CD4-positive, alpha-beta memory T cell (primary cell): ENCODE measurements around the gene PROK2. TPM values are rescaled to one million over a fixed set of nuclear protein-coding genes. Genes with fewer than 3 reads are reported as not detected.

Source experiments
- CTCF ChIA-PET: fragments of 350-600 bp; sonication (Branson Sonifier 250); formaldehyde crosslinking; loops from one replicate; lab custom pipeline; 2021; ENCODE audit warnings: inconsistent platforms; ENCODE audit not compliant: partially characterized antibody; lab: Charles Lee
- POLR2A ChIA-PET: fragments of 350-600 bp; sonication (Branson Sonifier 250); formaldehyde crosslinking; loops from one replicate; lab custom pipeline; 2021; ENCODE audit not compliant: partially characterized antibody; lab: Charles Lee
- DNase-seq, 5 donors: peaks; one replicate each; pipeline versions ENCODE4 v3.0.0 to v3.0.0-alpha.2; 2020 to 2022; ENCODE audit warnings: mixed read lengths in 1 of 5
- H3K27ac ChIP-seq: one replicate; pipeline ENCODE4 v1.7.0; 2013; ENCODE audit warnings: low read depth, low read length
- H3K27me3 ChIP-seq: 2 replicates; pipeline ENCODE4 v1.7.0; 2013; ENCODE audit warnings: mild to moderate bottlenecking, low read length, moderate library complexity; ENCODE audit not compliant: insufficient read depth
- H3K36me3 ChIP-seq: 2 replicates; pipeline ENCODE4 v1.7.0; 2013; ENCODE audit warnings: mild to moderate bottlenecking, low read length, moderate library complexity; ENCODE audit not compliant: insufficient read depth
- H3K4me1 ChIP-seq: 2 replicates; pipeline ENCODE4 v1.7.0; 2013; ENCODE audit warnings: mild to moderate bottlenecking, low read length, moderate library complexity; ENCODE audit not compliant: insufficient read depth
- H3K4me3 ChIP-seq, 2 donors: one replicate each; pipeline ENCODE4 v1.7.0; 2013; ENCODE audit warnings: low read length in 2 of 2, mild to moderate bottlenecking in 1 of 2
- H3K9me3 ChIP-seq, 2 donors: one replicate each; pipeline ENCODE4 v1.7.0; 2013; ENCODE audit warnings: low read length in 2 of 2, control low read depth in 1 of 2; ENCODE audit not compliant: control insufficient read depth in 1 of 2
- H3K27ac Mint-ChIP-seq, 7 donors: one replicate each; pipeline ENCODE4 v1.8.0; 2020 to 2021; ENCODE audit warnings: mixed read lengths in 7 of 7, mild to moderate bottlenecking in 6 of 7, inconsistent platforms in 3 of 7, moderate library complexity in 3 of 7
- H3K27me3 Mint-ChIP-seq, 2 donors: one replicate each; pipeline ENCODE4 v1.8.0; 2020 to 2021; ENCODE audit warnings: mixed read lengths in 2 of 2
- H3K36me3 Mint-ChIP-seq, 2 donors: one replicate each; pipeline ENCODE4 v1.8.0; 2020 to 2021; ENCODE audit warnings: mixed read lengths in 2 of 2, inconsistent platforms in 1 of 2, mild to moderate bottlenecking in 1 of 2
- H3K4me1 Mint-ChIP-seq, 4 donors: one replicate each; pipeline ENCODE4 v1.8.0; 2020 to 2021; ENCODE audit warnings: mixed read lengths in 4 of 4, mild to moderate bottlenecking in 1 of 4
- H3K4me3 Mint-ChIP-seq, 8 donors: one replicate each; pipeline ENCODE4 v1.8.0; 2020 to 2021; ENCODE audit warnings: mixed read lengths in 8 of 8, mild to moderate bottlenecking in 7 of 8, moderate library complexity in 6 of 8, inconsistent platforms in 3 of 8
- H3K9me3 Mint-ChIP-seq, 8 donors: one replicate each; pipeline ENCODE4 v1.8.0; 2020 to 2021; ENCODE audit warnings: mixed read lengths in 8 of 8, mild to moderate bottlenecking in 5 of 8, inconsistent platforms in 3 of 8, moderate library complexity in 1 of 8
- intact Hi-C: fragments of 100-400 bp; cut with micrococcal nuclease; formaldehyde crosslinking; loops from one replicate; pipeline ENCODE4 v1.15.1; 2023
- polyA plus RNA-seq, 2 donors: library from polyadenylated mRNA; unstranded; fragments of 300-500 nt; fragmentation: Illumina TruSeq; gene quantifications; one replicate each; pipeline ENCODE4 v1.2.3, GENCODE V29; 2021
- total RNA-seq, 2 experiments: library from RNA; stranded (reverse); gene quantifications; one replicate each; pipeline ENCODE4 v1.2.3, GENCODE V29; 2021

The PROK2 gene
- total and polyA plus RNA-seq, 4 experiments from 2014 or later = 0.18 to 2.6 (median 0.27) TPM

GRCh38 chr3:71803248-71803647, 18.3 kb upstream of the PROK2 start:
- H3K36me3 ChIP-seq = no peaks in the 10 kb centered on the region
- Mint-ChIP-seq H3K9me3 (no peaks in the 10 kb centered on the region), H3K27me3 (peaks cover 14 to 16% of the 10 kb centered on the region in 2 donors), H3K4me3 (no peak overlapping the region), H3K4me1 (no peaks in the 10 kb centered on the region), H3K27ac (no peak overlapping the region), H3K36me3 (no peaks in the 10 kb centered on the region)
- intact Hi-C loops = no loop called here
- H3K9me3 ChIP-seq = no peaks in the 10 kb centered on the region
- no peak for DNase-seq
- H3K27ac ChIP-seq = no peak overlapping the region
- H3K27me3 ChIP-seq = no peaks in the 10 kb centered on the region
- ChIA-PET CTCF (no interaction called here), POLR2A (no interaction called here)
- H3K4me1 ChIP-seq = no peaks in the 10 kb centered on the region
- H3K4me3 ChIP-seq = no peak overlapping the region

DNA sequence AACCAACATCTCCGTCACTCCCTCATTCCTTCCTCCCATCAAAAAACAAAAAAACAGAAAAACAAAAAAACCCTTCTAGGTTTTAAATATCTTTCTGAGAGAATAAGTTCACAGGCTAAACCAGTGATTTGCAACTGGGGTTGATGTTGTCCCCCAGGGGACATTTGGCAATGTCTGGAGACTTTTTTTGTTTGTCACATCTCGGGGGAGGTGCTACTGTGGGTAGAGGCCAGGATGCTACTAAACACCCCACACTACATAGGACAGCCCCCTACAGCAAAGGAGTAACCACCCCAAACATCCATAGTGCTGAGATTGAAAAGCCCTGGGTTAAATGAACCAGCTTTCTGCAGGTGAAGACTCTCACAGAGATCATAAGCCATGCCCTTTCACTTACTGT, 17.0 kb upstream of the PROK2 start:
- no peaks in the 10 kb centered on the region for H3K4me1 Mint-ChIP-seq
- H3K9me3 Mint-ChIP-seq = no peaks in the 10 kb centered on the region
- H3K27me3 Mint-ChIP-seq = peaks cover 14 to 16% of the 10 kb centered on the region in 2 donors
- ChIA-PET POLR2A (no interaction called here), CTCF (no interaction called here)
- Histone ChIP-seq H3K27me3 (no peaks in the 10 kb centered on the region), H3K4me3 (no peak overlapping the region), H3K36me3 (no peaks in the 10 kb centered on the region), H3K9me3 (no peaks in the 10 kb centered on the region), H3K4me1 (no peaks in the 10 kb centered on the region), H3K27ac (no peak overlapping the region)
- DNase-seq = no peak
- intact Hi-C loops = no loop called here
- no peaks in the 10 kb centered on the region for H3K36me3 Mint-ChIP-seq
- H3K4me3 Mint-ChIP-seq = no peak overlapping the region
- no peak overlapping the region for H3K27ac Mint-ChIP-seq

DNA sequence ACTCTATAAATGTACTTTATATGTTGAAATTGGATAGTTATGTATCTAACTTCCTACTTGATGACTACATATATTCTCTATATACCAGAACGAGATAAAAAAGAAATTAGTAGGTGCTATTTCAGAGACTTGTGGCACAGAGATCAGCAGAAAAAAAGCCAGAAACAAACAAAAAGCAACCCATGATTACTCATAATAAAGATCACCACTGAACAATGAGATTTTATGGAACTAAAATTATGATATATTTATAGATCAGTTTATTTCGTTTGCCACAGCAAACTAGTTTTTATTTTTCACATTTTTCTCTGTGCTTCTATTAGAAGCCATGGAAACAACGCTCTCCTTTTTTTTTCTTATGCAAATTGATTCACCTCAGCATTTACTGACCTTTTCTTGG, 15.1 kb upstream of the PROK2 start:
- Mint-ChIP-seq H3K27me3 (peaks cover 14 to 18% of the 10 kb centered on the region in 2 donors), H3K27ac (no peak overlapping the region), H3K9me3 (no peaks in the 10 kb centered on the region), H3K36me3 (no peaks in the 10 kb centered on the region), H3K4me3 (no peak overlapping the region), H3K4me1 (no peaks in the 10 kb centered on the region)
- no peak for DNase-seq
- Histone ChIP-seq H3K4me3 (no peak overlapping the region), H3K27ac (no peak overlapping the region), H3K27me3 (no peaks in the 10 kb centered on the region), H3K36me3 (no peaks in the 10 kb centered on the region), H3K4me1 (no peaks in the 10 kb centered on the region), H3K9me3 (no peaks in the 10 kb centered on the region)
- ChIA-PET CTCF (no interaction called here), POLR2A (interaction anchor here (0.7 kb wide), 1 partner anchor 273 kb away, joined by 3 read pairs; no protein-coding TSS in a partner anchor)
- intact Hi-C loops = no loop called here

GRCh38 chr3:71797455-71797854, 12.5 kb upstream of the PROK2 start:
- Mint-ChIP-seq H3K27ac (no peak overlapping the region), H3K9me3 (no peaks in the 10 kb centered on the region), H3K36me3 (no peaks in the 10 kb centered on the region), H3K27me3 (peaks cover 14 to 16% of the 10 kb centered on the region in 2 donors), H3K4me1 (no peaks in the 10 kb centered on the region), H3K4me3 (no peak overlapping the region)
- H3K36me3 ChIP-seq = no peaks in the 10 kb centered on the region
- H3K27ac ChIP-seq = no peak overlapping the region
- no peak for DNase-seq
- POLR2A ChIA-PET = no interaction called here
- H3K4me1 ChIP-seq = no peaks in the 10 kb centered on the region
- no peaks in the 10 kb centered on the region for H3K9me3 ChIP-seq
- intact Hi-C loops = no loop called here
- H3K27me3 ChIP-seq = no peaks in the 10 kb centered on the region
- CTCF ChIA-PET = no interaction called here
- no peak overlapping the region for H3K4me3 ChIP-seq

- H3K4me3 ChIP-seq = no peak overlapping the region
- Mint-ChIP-seq H3K27me3 (peaks cover 10 to 12% of the 10 kb centered on the region in 2 donors), H3K27ac (no peak overlapping the region), H3K9me3 (peaks cover 0 to 3% (median 0%) of the 10 kb centered on the region in 8 donors), H3K36me3 (no peaks in the 10 kb centered on the region), H3K4me3 (no peak overlapping the region), H3K4me1 (no peaks in the 10 kb centered on the region)
- intact Hi-C loops = no loop called here
- DNase-seq = no peak
- no peak overlapping the region for H3K27ac ChIP-seq
- H3K27me3 ChIP-seq = no peaks in the 10 kb centered on the region
- H3K9me3 ChIP-seq = no peaks in the 10 kb centered on the region
- POLR2A ChIA-PET = no interaction called here
- H3K36me3 ChIP-seq = no peaks in the 10 kb centered on the region
- H3K4me1 ChIP-seq = no peaks in the 10 kb centered on the region
- CTCF ChIA-PET = interaction anchor here (0.8 kb wide), 1 partner anchor 66 kb away, joined by 3 read pairs; no protein-coding TSS in a partner anchor
These were observed 11.3 kb upstream of the PROK2 start for GRCh38 chr3:71796290-71796689.

GRCh38 chr3:71791634-71792033, 6.7 kb upstream of the PROK2 start:
- POLR2A ChIA-PET = no interaction called here

GRCh38 chr3:71789922-71790321, 5.0 kb upstream of the PROK2 start:
- H3K27ac Mint-ChIP-seq = no peak overlapping the region
- peaks cover 0 to 4% (median 0%) of the 10 kb centered on the region in 8 donors for H3K9me3 Mint-ChIP-seq
- H3K4me1 Mint-ChIP-seq = peaks cover 0 to 10% (median 6%) of the 10 kb centered on the region in 4 donors
- Histone ChIP-seq H3K4me3 (no peak overlapping the region), H3K9me3 (no peaks in the 10 kb centered on the region), H3K27me3 (peaks cover 3% of the 10 kb centered on the region), H3K4me1 (peaks cover 6% of the 10 kb centered on the region), H3K36me3 (no peaks in the 10 kb centered on the region), H3K27ac (no peak overlapping the region)
- ChIA-PET CTCF (no interaction called here), POLR2A (no interaction called here)
- H3K36me3 Mint-ChIP-seq = no peaks in the 10 kb centered on the region
- no peak for DNase-seq
- no peak overlapping the region for H3K4me3 Mint-ChIP-seq
- peaks cover 10 to 19% of the 10 kb centered on the region in 2 donors for H3K27me3 Mint-ChIP-seq
- intact Hi-C loops = no loop called here

More at GRCh38 chr3:71791634-71792033, 6.7 kb upstream of the PROK2 start:
- Histone ChIP-seq H3K4me1 (no peaks in the 10 kb centered on the region), H3K27ac (no peak overlapping the region), H3K27me3 (peaks cover 3% of the 10 kb centered on the region), H3K36me3 (no peaks in the 10 kb centered on the region), H3K4me3 (no peak overlapping the region), H3K9me3 (no peaks in the 10 kb centered on the region)
- intact Hi-C loops = no loop called here
- Mint-ChIP-seq H3K27me3 (peaks cover 4 to 13% of the 10 kb centered on the region in 2 donors), H3K4me1 (no peaks in the 10 kb centered on the region), H3K36me3 (no peaks in the 10 kb centered on the region), H3K4me3 (no peak overlapping the region), H3K9me3 (peaks cover 0 to 4% (median 0%) of the 10 kb centered on the region in 8 donors), H3K27ac (no peak overlapping the region)
- CTCF ChIA-PET = no interaction called here
- no peak for DNase-seq
